Renal cortex interstitium (tissue), 11 donors: ENCODE results near the gene PFN4. TPM values are rescaled to one million over a fixed set of nuclear protein-coding genes. Genes with fewer than 3 reads are reported as not detected.
"Not testable (repeated sequence)": the region's sequence is repeated elsewhere in the genome, so short reads cannot be mapped to it uniquely, and the experiment has no call there.

Source experiments
- DNase-seq, 11 donors: peaks; one replicate each; pipeline ENCODE4 v3.0.0-alpha.2; 2013; ENCODE audit warnings: low read depth in 9 of 11, low spot score in 4 of 11; ENCODE audit errors: extremely low read depth in 1 of 11
- polyA plus RNA-seq, 3 donors: library from polyadenylated mRNA; unstranded; fragments of 120-200 nt; gene quantifications; one replicate each; pipeline ENCODE4 v1.2.1, GENCODE V29; 2013; ENCODE audit not compliant: insufficient read length in 3 of 3

PFN4 gene
- polyA plus RNA-seq, 3 donors: 1.5 to 3.5 (median 2.6) TPM

DNA sequence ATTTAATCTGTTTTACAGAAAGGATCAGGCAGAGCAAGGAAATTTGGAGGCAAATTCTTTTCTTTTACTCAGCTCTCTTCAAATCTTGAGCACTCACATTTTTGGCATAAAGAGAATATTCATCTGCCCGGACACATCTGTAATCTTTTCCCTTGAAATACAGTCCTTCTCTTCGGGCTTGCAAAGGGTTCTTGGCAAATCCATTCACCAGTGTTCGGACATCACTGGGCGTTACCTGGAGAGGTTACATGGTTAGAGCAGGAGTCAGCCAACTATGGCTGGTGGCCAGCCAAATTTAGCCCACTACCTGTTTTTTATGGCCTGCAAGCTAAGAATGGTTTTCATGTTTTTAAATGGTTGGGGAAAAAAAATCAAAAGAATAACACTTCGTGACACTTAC, 2.1 kb downstream of the PFN4 start:
- DNase-seq: no peak

DNA sequence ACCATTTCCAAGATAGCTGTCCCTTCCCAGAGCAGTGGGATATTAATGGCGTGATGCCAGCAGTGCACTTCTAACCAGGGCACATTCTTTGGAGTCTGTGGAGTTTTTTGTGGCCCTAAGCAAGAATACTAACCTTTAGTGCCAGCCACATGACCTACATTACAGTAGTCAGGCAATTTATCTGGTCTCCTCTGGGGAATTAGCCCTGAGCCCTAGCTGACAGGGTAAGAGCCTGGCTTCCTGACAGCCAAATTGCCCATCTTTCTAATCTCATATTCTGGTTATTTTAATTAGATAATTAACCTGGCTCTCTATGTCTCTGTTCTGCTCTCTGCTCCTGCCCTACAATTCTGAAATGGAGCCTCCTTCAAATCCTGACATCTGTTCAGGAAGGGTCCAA, 5.2 kb downstream of the PFN4 start:
- DNase-seq: no peak

DNA sequence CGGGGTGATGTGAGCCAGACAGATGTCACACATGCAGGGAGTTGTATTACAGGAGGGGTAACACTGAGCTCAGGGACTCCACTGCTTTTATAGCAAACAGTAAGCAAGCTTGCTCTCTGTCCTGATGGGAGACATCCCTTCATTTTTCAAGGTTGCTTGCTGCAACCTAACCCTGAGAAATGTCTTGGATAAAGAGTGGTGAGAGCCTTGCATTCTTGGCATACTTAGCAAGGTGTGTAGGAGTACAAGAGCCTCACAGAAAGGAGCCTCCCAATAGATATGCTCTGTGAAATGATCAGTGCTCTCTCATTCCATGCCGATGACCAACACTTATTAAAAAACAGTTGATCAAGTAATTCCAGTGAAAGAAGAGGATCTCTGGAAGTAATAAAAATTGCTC, 8.1 kb downstream of the PFN4 start:
- no peak for DNase-seq

DNA sequence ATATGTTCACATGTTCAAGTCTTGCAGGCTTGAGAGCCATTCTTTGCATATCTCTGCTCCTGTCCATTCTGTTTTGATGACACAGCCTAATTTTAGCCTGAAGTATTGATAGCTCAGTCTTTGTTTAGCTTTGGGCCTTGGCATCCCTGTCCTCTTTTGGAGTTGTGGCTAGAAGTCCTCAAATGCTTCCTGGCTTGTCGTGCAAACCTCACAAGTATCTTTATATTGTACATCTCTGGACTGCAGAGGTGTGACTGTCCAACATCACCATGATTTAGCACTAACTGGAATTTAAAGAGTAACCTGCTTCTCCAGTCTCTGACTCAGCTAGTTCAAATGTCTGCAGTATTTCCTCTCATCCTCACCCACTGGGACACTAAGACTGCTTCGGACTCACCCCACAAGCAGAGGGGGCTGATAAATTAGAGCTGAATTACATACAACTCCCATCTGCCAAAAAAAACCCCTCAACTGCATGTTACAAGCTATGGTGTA, 11.7 kb downstream of the PFN4 start:
- no peak for DNase-seq

DNA sequence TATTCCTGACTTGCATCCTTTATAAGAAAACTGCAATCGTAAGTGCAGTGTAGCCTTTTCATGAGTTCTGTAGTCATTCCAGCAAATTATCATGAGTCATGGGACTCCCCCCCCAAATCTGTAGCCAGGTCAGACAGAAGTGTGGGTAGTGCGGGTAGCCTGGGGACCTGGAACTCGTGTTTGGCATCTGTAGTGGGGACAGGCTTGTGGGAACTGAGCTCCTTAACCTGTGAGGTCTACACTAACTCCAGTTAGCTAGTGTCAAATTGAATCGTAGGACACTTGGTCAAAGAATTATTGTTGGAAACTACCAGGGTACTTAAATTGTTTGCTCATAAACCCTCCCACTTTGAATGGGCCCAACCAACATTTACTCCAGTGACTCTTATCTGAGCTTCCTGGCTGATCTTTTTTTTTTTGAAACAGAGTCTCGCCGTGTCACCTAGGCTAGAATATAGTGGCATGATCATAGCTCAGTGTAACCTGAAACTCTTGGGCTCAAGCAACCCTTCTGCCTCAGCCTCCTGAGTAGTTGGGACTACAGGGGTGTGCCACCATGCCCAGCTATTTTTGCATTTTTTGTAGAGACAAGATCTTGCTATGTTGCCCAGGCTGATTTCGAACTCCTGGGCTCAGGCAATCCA, 12.4 kb downstream of the PFN4 start:
- DNase-seq: no peak

DNA sequence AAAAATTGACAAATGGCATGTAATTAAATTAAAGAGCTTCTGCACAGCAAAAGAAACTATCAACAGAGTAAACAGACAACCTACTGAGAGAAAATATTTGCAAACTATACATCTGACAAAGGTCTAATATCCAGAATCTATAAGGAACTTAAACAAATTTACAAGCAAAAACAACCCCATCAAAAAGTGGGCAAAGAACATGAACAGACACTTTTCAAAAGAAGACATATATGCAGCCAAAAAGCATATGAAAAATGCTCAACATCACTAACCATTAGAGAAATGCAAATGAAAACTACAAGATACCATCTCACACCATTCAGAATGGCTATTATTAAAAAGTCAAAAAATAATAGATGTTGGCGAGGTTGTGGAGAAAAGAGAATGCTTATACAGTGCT, 13.7 kb downstream of the PFN4 start:
- DNase-seq: not testable (repeated sequence)

DNA sequence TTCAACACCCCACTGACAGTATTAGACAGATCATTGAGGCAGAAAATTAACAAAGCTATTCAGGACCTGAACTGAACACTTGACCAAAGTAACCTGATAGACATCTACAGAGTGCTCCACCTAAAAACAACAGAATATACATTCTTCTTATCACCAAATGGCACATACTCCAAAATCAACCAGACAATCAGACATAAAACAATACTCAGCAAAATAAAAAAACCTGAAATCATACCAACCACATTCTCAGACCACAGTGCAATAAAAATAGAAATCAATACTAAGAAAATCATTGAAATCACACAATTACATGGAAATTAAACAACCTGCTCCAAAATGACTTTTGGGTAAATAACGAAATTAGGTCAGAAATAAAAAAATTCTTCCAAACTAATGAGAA, 15.8 kb downstream of the PFN4 start:
- DNase-seq: no peak

DNA sequence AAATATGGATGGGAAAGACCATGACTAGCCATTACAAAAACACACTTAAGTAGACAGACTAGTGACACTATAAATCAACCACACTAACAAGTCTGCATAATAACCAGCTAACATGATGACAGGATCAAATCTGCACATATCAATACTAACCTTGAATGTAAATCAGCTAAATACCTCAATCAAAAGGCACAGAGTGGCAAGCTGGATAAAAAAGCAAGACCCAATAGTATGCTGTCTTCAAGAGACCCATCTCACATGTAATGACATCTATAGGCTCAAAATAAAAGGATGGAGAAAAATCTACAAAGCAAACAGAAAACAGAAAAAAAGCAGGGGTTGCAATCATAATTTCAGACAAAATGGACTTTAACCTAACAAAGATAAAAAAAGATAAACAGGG, 16.3 kb downstream of the PFN4 start:
- DNase-seq: no peak

DNA sequence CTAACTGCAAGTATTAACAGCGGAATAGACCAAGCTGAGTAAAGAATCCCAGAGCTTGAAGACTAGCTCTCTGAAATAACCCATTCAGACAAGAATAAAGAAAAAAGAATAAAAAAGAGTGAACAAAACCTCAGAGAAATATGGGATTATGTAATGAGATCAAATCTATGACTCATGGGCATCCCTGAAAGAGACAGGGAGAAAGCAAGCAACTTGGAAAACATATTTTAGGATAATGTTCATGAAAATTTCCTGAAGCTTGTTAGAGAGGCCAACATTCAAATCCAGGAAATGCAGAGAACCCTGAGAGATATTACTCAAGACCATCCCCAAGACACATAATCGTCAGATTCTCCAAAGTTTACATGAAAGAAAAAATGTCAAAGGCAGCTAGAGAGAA, 17.3 kb downstream of the PFN4 start:
- no peak for DNase-seq

DNA sequence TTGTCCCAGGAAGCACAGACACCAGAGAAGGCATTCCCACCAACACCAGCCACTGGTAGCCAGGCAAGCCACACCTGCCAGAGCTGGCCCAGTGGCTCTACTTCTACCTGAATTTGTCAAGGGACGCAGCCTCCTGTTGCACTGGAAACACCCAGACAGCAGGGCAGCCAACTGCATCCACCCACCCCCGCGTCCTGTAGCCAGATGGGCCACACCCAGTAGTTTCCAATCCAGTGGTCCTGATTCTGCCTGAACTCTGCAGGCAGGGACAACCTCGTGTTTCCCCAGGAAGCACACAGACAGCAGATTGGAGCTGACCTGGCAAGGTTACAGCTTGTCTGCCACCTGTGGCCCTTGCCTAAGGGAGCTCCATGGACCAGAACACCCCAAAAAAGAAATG, 18.2 kb downstream of the PFN4 start:
- no peak for DNase-seq

DNA sequence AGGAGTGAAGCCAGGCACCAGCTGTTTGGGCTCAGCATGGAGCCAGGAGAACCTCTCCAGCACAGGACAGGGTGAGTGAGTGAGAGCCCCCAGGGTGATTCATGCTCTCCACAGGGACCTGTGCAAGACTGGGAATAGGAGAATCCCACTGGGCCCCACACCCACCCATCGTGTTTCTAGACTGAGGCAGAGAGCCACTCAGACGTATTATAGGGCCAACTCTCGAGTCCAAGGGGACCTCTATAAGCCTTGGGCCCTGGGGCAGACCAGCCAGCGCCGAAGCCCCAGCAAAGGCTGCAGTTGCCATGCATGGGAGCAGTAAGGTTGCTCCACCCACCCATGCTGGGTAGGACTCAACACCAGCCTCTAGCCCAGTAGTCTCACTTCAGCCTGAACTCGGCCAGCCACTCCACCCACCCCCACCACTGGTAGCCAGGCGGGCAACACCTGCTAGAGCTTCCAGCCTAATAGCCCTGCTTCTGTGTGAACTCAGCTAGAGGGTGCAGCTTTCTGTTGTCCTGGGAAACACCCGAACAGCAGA, 19.0 kb downstream of the PFN4 start:
- DNase-seq: no peak

DNA sequence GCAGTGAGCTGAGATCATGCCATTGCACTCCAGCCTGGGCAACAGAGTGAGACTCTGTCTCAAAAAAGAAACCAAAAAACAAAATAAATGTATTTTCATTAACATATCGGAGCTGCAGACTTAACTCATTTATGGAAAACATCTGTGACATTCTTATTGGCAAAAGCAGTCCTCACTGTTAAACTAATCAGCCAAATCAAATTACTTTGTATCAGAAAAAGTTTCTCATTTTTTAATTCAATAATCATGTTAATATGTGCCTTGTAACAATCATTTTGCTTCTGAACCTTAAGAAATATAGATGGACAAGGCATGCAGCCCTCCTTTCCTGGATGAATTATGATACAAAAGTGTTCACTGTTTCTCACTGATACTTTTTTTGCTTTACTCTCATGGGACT, 20.5 kb downstream of the PFN4 start:
- no peak for DNase-seq

DNA sequence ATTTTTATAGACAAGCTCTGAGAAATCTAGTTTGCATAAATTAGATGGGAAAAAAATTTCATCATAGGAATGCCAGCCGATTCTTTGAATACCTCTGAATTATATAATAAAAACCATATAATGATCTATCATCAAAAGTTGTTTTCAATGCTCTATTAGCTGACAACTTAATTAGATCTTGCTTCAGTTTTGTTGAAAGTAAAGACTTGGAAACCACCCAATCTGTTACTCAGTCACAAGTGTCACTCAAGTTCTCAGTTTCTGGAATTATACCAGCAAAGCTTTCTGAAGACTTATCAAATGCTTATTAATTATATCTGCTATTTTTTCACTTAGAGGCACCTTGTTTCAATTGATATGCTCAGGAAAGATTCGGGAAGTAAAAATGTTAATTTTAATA, 21.1 kb downstream of the PFN4 start:
- DNase-seq: no peak

DNA sequence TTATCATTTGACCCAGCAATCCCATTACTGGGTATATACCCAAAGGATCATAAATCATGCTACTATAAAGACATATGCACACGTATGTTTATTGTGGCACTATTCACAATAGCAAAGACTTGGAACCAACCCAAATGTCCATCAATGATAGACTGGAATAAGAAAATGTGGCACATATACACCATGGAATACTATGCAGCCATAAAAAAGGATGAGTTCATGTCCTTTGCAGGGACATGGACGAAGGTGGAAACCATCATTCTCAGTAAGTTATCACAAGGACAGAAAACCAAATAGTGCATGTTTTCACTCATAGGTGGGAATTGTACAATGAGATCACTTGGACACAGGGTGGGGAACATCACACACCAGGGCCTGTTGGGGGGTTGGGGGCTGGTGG, 22.4 kb downstream of the PFN4 start:
- DNase-seq: not testable (repeated sequence)

DNA sequence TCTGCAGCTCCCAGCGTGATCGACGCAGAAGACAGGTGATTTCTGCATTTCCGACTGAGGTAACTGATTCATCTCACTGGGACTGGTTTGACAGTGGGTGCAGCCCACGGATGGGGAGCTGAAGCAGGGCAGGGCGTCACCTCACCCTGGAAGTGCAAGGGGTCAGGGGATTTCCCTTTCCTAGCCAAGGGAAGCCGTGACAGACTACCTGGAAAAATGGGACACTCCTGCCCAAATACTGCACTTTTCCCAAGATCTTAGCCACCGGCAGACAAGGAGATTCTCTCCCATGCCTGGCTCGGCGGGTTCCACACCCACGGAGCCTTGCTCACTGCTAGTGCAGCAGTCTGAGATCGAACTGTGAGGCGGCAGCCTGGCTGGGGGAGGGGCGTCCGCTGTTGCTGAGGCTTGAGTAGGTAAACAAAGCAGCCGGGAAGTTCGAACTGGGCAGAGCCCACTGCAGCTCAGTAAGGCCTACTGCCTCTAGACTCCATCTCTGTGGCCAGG, 27.9 kb downstream of the PFN4 start:
- not testable (repeated sequence) for DNase-seq

DNA sequence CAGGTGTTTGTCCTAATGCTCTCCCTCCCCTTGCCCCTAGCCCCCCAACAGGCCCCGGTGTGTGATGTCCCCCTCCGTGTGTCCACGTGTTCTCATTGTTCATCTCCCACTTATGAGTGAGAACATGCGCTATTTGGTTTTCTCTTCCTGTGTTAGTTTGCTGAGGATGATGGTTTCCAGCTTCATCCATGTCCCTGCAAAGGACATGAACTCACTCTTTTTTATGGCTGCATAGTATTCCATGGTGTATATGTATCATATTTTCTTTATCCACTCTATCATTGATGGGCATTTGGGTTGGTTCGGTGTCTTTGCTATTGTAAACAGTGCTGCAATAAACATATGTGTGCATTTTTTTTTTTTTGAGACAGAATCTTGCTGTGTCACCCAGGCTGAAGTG, 29.9 kb downstream of the PFN4 start:
- DNase-seq: not testable (repeated sequence)

DNA sequence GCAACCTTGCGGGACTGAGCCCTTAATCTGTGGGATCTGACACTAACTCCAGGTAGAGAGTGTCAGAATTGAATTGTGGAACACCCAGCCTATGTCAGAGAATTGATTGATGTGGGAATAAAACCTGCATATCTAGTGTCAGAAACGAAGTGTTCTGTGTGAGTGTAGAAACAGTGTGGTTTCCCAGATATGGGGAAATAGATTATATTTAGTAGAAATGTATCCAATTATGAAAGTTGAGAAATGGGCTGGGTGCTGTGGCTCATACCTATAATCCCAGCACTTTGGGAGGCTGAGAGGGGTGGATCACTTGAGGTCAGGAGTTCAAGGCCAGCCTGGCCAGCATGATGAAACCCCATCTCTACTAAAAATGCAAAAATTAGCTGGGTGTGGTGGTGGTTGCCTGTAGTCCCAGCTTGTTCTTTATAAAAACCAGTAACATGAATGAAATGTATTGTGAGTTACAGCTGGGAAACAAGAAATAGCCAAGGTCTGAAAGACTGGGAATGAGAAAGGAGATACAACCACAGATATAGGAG, 34.2 kb downstream of the PFN4 start:
- no peak for DNase-seq

DNA sequence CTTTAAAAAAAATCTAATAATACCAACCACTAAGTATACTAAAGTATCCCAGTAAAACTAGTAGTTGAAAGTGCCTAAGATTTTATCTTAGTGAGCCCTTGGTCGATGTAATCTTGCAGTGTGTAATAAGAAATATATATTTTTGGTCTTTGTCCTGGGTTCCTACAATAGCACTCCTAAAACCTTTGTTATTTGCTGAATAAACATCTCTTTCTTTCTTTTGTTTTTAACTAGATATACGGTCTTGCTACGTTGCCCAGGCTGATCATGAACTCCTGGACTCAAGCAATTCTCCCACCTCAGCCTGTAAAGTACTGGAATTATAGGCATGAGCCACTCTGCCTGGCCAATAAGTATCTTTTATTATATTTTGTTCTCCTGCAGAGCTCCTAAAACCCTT, 36.1 kb downstream of the PFN4 start:
- no peak for DNase-seq

DNA sequence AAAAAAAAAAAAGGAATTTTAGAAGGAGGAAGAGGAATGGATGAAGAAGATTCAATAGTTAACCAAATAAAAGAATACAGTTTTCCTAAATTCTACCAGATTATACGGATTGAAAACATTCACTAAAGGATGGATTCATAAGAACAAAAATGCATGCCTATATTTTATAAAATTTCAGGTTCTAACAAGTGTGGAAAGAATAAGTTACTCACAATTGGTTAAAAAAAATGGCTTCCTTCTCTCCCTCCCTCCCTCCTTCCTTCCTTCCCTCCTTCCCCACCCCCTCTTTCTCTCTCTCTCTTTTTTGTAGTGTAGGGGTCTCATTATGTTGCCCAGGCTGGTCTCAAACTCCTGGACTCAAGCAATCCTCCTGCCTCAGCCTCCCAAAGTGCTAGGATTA, 36.9 kb downstream of the PFN4 start:
- DNase-seq: no peak

DNA sequence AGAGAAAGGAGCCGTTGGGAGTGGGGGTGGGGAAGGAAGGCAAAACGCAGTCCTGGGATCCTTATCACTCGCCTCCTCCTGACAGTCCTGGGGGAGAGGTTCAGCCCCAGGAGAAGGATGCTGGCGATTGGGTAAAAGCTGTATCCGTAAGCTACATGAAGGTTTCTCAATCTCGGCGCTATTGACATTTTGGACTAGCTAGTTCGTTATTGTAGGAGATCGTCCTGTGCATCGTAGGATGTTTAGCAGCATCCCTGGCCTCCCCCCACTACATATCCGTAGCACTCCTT, 38.0 kb downstream of the PFN4 start:
- no peak for DNase-seq
